Thyroid gland (tissue), 4 donors: ENCODE measurements around the gene PEX11G. TPM values are rescaled to one million over a fixed set of nuclear protein-coding genes. Genes with fewer than 3 reads are reported as not detected.

Source experiments
- DNase-seq, 2 donors: peaks; one replicate each; pipeline ENCODE4 v3.0.0-alpha.2; 2019
- H3K27ac ChIP-seq, 3 donors: fragments of 200-600 bp; sonication (generic); 1 replicate in 2 of 3; 2 replicates in 1 of 3; pipeline ENCODE4 v1.5.1; 2016 to 2019; ENCODE audit warnings: mild to moderate bottlenecking in 1 of 3, moderate library complexity in 1 of 3
- H3K27me3 ChIP-seq: fragments of 200-600 bp; sonication (generic); one replicate; pipeline ENCODE4 v1.5.1; 2019
- H3K36me3 ChIP-seq, 2 donors: fragments of 200-600 bp; sonication (generic); one replicate each; pipeline ENCODE4 v1.5.1; 2016 to 2019
- H3K4me1 ChIP-seq, 2 donors: fragments of 200-600 bp; sonication (generic); one replicate each; pipeline ENCODE4 v1.5.1; 2017 to 2019
- H3K4me3 ChIP-seq, 3 donors: fragments of 200-600 bp; sonication (generic); replicated peaks in 1 of 3; 1 replicate in 2 of 3; 2 replicates in 1 of 3; pipeline ENCODE4 v1.5.1; 2016; ENCODE audit warnings: mild to moderate bottlenecking in 1 of 3
- H3K9me3 ChIP-seq: fragments of 200-600 bp; sonication (generic); one replicate; pipeline ENCODE4 v1.5.1; 2017
- CTCF ChIP-seq, 6 experiments: fragments of 200-600 bp in 3 of 6; fragments of 450-650 bp in 3 of 6; sonication (generic) in 3 of 6; IDR thresholded peaks; one replicate each; pipeline ENCODE4 v1.5.1; 2016 to 2019; ENCODE audit warnings: antibody characterized with exemption in 6 of 6, mild to moderate bottlenecking in 2 of 6, inconsistent platforms in 1 of 6, moderate library complexity in 1 of 6
- POLR2A ChIP-seq, 2 donors: fragments of 450-650 bp; IDR thresholded peaks; one replicate each; pipeline ENCODE4 v1.6.1; 2017; ENCODE audit warnings: antibody characterized with exemption in 2 of 2, mild to moderate bottlenecking in 2 of 2, moderate library complexity in 1 of 2
- WGBS, 2 donors: methylation state at CpG; one replicate each; pipeline ENCODE4 v1.1.5; 2017; 5-methylcytosine and 5-hydroxymethylcytosine counted together
- intact Hi-C: fragments of 100-400 bp; cut with DNase I; formaldehyde crosslinking; loops from one replicate; pipeline ENCODE4 v1.15.1; 2023
- total RNA-seq, 4 donors: library from RNA; depleted of rRNA; stranded (reverse); fragments of >200 nt; gene quantifications; one replicate each; pipeline ENCODE4 v1.2.3, GENCODE V29; 2016

The PEX11G gene
- total RNA-seq, 4 donors from 2014 or later: 2.3 to 11.5 (median 5.5) TPM

GRCh38 chr19:7467009-7467989 is 21.5 kb downstream of the PEX11G start:
- Histone ChIP-seq H3K36me3 (peaks cover 32 to 59% of the 10 kb centered on the region in 2 donors), H3K27ac (no peak overlapping the region), H3K27me3 (no peaks in the 10 kb centered on the region), H3K4me3 (no peak overlapping the region), H3K9me3 (no peaks in the 10 kb centered on the region), H3K4me1 (no peaks in the 10 kb centered on the region)
- no peak for TF ChIP-seq CTCF (IDR thresholded peaks at IDR 0.05)
- TF ChIP-seq POLR2A (IDR thresholded peaks at IDR 0.05): no peak
- 95 to 97% methylated on average over 83 of the region's 86 CpGs for WGBS, 2 donors
- no peak for DNase-seq
- intact Hi-C loops: no loop called here

- no peak for DNase-seq
- H3K27me3 ChIP-seq: no peaks in the 10 kb centered on the region
- intact Hi-C loops: no loop called here
- peaks cover 44 to 64% of the 10 kb centered on the region in 2 donors for H3K36me3 ChIP-seq
- no peaks in the 10 kb centered on the region for H3K9me3 ChIP-seq
- H3K4me3 ChIP-seq: no peak overlapping the region
- no peak overlapping the region for H3K27ac ChIP-seq
- TF ChIP-seq POLR2A (IDR thresholded peaks at IDR 0.05) (no peak), CTCF (IDR thresholded peaks at IDR 0.05) (no peak)
- H3K4me1 ChIP-seq: no peaks in the 10 kb centered on the region
- WGBS, 2 donors: 95% methylated on average over 23 of the region's 23 CpGs; no CpG with 5 or more reads in 1 of the 2 donors
These were observed 25.3 kb downstream of the PEX11G start for GRCh38 chr19:7463575-7463974.

- no peak overlapping the region for H3K27ac ChIP-seq
- no peaks in the 10 kb centered on the region for H3K9me3 ChIP-seq
- H3K4me1 ChIP-seq: no peaks in the 10 kb centered on the region
- H3K4me3 ChIP-seq: no peak overlapping the region
- TF ChIP-seq CTCF (IDR thresholded peaks at IDR 0.05) (no peak), POLR2A (IDR thresholded peaks at IDR 0.05) (no peak)
- no peak for DNase-seq
- intact Hi-C loops: no loop called here
- WGBS, 2 donors: 91 to 92% methylated on average over 19 of the region's 28 CpGs
- H3K36me3 ChIP-seq: peaks cover 39 to 55% of the 10 kb centered on the region in 2 donors
- no peaks in the 10 kb centered on the region for H3K27me3 ChIP-seq
These were observed 26.8 kb downstream of the PEX11G start for GRCh38 chr19:7461841-7462629.

GRCh38 chr19:7460562-7460966 is 28.3 kb downstream of the PEX11G start:
- Histone ChIP-seq H3K27me3 (no peaks in the 10 kb centered on the region), H3K4me1 (no peaks in the 10 kb centered on the region), H3K4me3 (no peak overlapping the region), H3K36me3 (peaks cover 35 to 57% of the 10 kb centered on the region in 2 donors), H3K9me3 (no peaks in the 10 kb centered on the region), H3K27ac (no peak overlapping the region)
- no peak for DNase-seq
- WGBS, 2 donors: 92 to 93% methylated on average over 14 of the region's 14 CpGs
- intact Hi-C loops: no loop called here
- TF ChIP-seq POLR2A (IDR thresholded peaks at IDR 0.05): no peak
- no peak for TF ChIP-seq CTCF (IDR thresholded peaks at IDR 0.05)
